Measurements from ENCODE around the gene PEAK3. TPM values are rescaled to one million over a fixed set of nuclear protein-coding genes. Genes with fewer than 3 reads are reported as not detected.

The PEAK3 gene
- total and polyA plus RNA-seq, 9 of the 15 experiments (the other 6 are each of a cell fraction or from before 2014, with no cell fraction given): 0.07 to 0.40 TPM; not detected in 7

GRCh38 chr19:2237051-2237868 lies 44.7 kb downstream of the PEAK3 start (continued):
- TF ChIP-seq, protein P1, sequence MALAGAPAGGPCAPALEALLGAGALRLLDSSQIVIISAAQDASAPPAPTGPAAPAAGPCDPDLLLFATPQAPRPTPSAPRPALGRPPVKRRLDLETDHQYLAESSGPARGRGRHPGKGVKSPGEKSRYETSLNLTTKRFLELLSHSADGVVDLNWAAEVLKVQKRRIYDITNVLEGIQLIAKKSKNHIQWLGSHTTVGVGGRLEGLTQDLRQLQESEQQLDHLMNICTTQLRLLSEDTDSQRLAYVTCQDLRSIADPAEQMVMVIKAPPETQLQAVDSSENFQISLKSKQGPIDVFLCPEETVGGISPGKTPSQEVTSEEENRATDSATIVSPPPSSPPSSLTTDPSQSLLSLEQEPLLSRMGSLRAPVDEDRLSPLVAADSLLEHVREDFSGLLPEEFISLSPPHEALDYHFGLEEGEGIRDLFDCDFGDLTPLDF (CRISPR knock-in tag; IDR thresholded peaks at IDR 0.05): no peak
- TF ChIP-seq ZNF512 (tag; IDR thresholded peaks at IDR 0.05): no peak
- TF ChIP-seq, protein P2, sequence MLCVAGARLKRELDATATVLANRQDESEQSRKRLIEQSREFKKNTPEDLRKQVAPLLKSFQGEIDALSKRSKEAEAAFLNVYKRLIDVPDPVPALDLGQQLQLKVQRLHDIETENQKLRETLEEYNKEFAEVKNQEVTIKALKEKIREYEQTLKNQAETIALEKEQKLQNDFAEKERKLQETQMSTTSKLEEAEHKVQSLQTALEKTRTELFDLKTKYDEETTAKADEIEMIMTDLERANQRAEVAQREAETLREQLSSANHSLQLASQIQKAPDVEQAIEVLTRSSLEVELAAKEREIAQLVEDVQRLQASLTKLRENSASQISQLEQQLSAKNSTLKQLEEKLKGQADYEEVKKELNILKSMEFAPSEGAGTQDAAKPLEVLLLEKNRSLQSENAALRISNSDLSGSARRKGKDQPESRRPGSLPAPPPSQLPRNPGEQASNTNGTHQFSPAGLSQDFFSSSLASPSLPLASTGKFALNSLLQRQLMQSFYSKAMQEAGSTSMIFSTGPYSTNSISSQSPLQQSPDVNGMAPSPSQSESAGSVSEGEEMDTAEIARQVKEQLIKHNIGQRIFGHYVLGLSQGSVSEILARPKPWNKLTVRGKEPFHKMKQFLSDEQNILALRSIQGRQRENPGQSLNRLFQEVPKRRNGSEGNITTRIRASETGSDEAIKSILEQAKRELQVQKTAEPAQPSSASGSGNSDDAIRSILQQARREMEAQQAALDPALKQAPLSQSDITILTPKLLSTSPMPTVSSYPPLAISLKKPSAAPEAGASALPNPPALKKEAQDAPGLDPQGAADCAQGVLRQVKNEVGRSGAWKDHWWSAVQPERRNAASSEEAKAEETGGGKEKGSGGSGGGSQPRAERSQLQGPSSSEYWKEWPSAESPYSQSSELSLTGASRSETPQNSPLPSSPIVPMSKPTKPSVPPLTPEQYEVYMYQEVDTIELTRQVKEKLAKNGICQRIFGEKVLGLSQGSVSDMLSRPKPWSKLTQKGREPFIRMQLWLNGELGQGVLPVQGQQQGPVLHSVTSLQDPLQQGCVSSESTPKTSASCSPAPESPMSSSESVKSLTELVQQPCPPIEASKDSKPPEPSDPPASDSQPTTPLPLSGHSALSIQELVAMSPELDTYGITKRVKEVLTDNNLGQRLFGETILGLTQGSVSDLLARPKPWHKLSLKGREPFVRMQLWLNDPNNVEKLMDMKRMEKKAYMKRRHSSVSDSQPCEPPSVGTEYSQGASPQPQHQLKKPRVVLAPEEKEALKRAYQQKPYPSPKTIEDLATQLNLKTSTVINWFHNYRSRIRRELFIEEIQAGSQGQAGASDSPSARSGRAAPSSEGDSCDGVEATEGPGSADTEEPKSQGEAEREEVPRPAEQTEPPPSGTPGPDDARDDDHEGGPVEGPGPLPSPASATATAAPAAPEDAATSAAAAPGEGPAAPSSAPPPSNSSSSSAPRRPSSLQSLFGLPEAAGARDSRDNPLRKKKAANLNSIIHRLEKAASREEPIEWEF (CRISPR knock-in tag; IDR thresholded peaks at IDR 0.05): no peak
- TF ChIP-seq ZNF146 (CRISPR knock-in tag; IDR thresholded peaks at IDR 0.05; ENCODE audit: unreplicated experiment): no peak
- no peak for TF ChIP-seq TAF15 (IDR thresholded peaks at IDR 0.05; ENCODE audit: low read depth, low read length)
- no peak for TF ChIP-seq GTF2A2 (tag; IDR thresholded peaks at IDR 0.05)
- TF ChIP-seq ZNF134 (CRISPR knock-in tag; conservative IDR thresholded peaks at IDR 0.05): no peak
- TF ChIP-seq GTF3C2 (IDR thresholded peaks at IDR 0.05; ENCODE audit: borderline replicate concordance, extremely low read depth, insufficient read length): peak; percentile 33
- TF ChIP-seq ZNF232 (CRISPR knock-in tag; IDR thresholded peaks at IDR 0.05): no peak
- no peak for TF ChIP-seq HNRNPH1 (optimal IDR thresholded peaks at IDR 0.05; ENCODE audit: low read depth, low read length)
- no peak for TF ChIP-seq PURB (CRISPR knock-in tag; IDR thresholded peaks at IDR 0.05; ENCODE audit: low read depth)
- TF ChIP-seq EP300 (IDR thresholded peaks at IDR 0.05; ENCODE audit: low read length): no peak
- no peak for TF ChIP-seq ESRRA (IDR thresholded peaks at IDR 0.05; ENCODE audit: borderline replicate concordance, low read depth)
- TF ChIP-seq HMGXB4 (CRISPR knock-in tag; IDR thresholded peaks at IDR 0.05): no peak
